Mucosa of stomach (tissue), 1 donor: ENCODE measurements around the gene ATP13A4.

ENCODE experiments used
- H3K27me3 ChIP-seq: one replicate; pipeline ENCODE4 v1.7.0; 2013; ENCODE audit warnings: mild to moderate bottlenecking, low read length; ENCODE audit not compliant: control insufficient read depth, insufficient read depth
- H3K36me3 ChIP-seq: one replicate; pipeline ENCODE4 v1.7.0; 2013; ENCODE audit warnings: low read length; ENCODE audit not compliant: control insufficient read depth, insufficient read depth
- H3K4me1 ChIP-seq: one replicate; pipeline ENCODE4 v1.7.0; 2013; ENCODE audit warnings: mild to moderate bottlenecking, low read length; ENCODE audit not compliant: control insufficient read depth, insufficient read depth
- H3K4me3 ChIP-seq: one replicate; pipeline ENCODE4 v1.7.0; 2013; ENCODE audit warnings: low read length
- H3K9ac ChIP-seq: one replicate; pipeline ENCODE4 v1.7.0; 2013; ENCODE audit warnings: mild to moderate bottlenecking, low read length, moderate library complexity
- H3K9me3 ChIP-seq: one replicate; pipeline ENCODE4 v1.7.0; 2013; ENCODE audit warnings: mild to moderate bottlenecking, low read length, moderate library complexity; ENCODE audit not compliant: control insufficient read depth
- donor health status: Pancreatic carcinoma.

ATP13A4 gene

DNA sequence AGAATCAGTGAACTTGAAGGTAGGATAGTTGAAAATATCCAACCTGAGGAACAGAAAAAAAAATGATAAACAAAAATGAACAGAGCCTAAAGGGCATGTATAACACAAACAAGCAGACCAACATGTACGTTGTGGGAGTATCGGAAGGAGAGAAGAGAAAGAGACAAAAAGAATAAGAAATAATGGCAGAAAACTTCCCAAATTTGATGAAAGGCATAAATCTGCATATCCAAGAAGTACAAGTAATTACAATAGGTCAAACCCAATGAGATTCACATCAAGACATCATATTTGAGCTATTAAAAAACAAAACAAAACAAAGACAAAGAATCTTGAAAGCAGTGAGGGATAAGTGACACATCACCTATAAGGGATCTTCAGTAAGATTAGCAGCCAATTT is 138.1 kb downstream of the ATP13A4 start:
- H3K9me3 ChIP-seq = no peaks in the 10 kb centered on the region
- H3K27me3 ChIP-seq = no peaks in the 10 kb centered on the region
- H3K9ac ChIP-seq = no peak overlapping the region
- H3K4me1 ChIP-seq = no peaks in the 10 kb centered on the region
- no peak overlapping the region for H3K4me3 ChIP-seq
- peaks cover 3% of the 10 kb centered on the region for H3K36me3 ChIP-seq

DNA sequence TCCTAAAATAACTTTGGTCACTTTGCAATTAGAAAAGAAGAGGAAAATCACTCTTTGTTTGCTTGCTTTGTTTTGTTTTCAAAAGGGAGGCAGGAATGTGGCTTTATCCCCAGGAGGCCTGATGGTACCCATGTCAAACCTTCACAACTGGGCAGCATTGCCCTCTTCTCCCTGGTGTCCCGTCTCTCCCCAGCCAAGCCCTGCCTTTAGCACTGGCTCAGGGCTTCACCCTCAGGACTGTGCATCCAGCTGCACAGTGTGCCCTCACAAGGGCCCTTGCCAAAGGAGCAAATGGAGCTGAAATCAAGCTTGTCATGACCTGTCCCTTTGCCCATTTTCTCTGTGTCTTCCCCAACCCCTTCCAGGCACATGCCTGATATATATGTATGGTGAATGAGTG is 147.0 kb downstream of the ATP13A4 start:
- no peak overlapping the region for H3K4me3 ChIP-seq
- no peaks in the 10 kb centered on the region for H3K27me3 ChIP-seq

DNA sequence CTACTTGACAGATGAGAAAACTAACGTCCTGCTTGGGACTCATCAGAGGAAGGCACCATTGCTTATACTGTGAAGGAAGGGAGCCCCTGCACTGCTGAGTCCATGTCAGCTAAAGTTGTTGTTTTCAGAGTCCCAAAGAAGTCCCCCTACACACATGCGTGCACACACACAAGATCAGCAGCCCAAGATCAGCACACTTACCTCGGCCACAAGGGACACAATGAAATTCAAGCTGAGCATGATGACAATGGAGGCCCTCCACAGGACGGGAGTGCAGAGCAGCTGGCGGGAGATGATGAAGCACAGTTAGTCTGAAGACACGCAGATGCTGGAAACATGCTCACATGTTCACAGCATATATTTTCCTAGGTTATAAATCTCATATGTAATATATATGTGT is 147.6 kb downstream of the ATP13A4 start:
- H3K36me3 ChIP-seq = peaks cover 5% of the 10 kb centered on the region
- no peaks in the 10 kb centered on the region for H3K4me1 ChIP-seq
- H3K9me3 ChIP-seq = no peaks in the 10 kb centered on the region
- H3K4me3 ChIP-seq = no peak overlapping the region
- H3K9ac ChIP-seq = no peak overlapping the region
- no peaks in the 10 kb centered on the region for H3K27me3 ChIP-seq

More for the DNA sequence above, 147.0 kb downstream of the ATP13A4 start:
- H3K9ac ChIP-seq = no peak overlapping the region
- H3K36me3 ChIP-seq = peaks cover 5% of the 10 kb centered on the region
- no peaks in the 10 kb centered on the region for H3K9me3 ChIP-seq
- no peaks in the 10 kb centered on the region for H3K4me1 ChIP-seq

DNA sequence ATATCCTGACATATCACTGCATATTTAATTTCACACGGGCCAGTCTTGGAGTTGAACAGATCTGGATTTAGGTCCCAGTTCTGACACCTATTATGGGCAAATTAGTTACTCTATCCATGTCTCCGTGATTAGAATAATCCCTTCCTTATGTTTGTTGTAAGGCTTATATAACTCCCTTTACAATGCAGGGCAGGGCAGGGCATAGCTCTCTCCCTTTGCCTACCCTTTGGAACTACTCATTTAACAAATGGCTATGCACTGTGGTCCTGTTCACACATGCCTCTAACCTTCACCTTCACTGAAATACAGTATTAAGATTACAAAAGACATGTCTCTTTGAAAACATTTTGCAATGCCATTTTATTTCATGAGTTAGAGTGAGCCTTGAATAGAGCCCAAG is 151.4 kb downstream of the ATP13A4 start:
- H3K4me3 ChIP-seq = no peak overlapping the region
- no peaks in the 10 kb centered on the region for H3K27me3 ChIP-seq
- H3K4me1 ChIP-seq = no peaks in the 10 kb centered on the region
- no peaks in the 10 kb centered on the region for H3K9me3 ChIP-seq
- H3K9ac ChIP-seq = no peak overlapping the region
- no peaks in the 10 kb centered on the region for H3K36me3 ChIP-seq

DNA sequence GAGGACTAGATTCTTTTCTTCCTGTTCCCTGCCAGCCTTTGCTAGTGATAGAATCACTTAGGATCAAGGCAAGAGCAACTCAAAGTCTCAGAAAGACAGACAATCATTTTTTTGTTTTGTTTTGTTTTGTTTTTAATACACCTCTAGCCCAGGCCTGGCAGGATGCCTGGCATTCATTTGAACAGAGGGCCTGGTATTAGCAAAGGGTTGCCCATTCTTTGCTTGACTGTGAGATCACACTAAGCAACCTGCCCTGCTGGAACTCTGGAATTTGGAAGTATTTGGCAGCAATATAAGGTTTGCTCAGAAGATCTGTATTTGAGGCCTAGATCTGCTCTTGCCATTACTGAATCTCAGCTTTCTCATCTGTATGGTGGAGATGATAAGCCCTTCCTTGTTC is 154.4 kb downstream of the ATP13A4 start:
- H3K4me1 ChIP-seq = no peaks in the 10 kb centered on the region
- no peaks in the 10 kb centered on the region for H3K36me3 ChIP-seq
- no peak overlapping the region for H3K4me3 ChIP-seq
- no peaks in the 10 kb centered on the region for H3K9me3 ChIP-seq
- no peak overlapping the region for H3K9ac ChIP-seq
- no peaks in the 10 kb centered on the region for H3K27me3 ChIP-seq

DNA sequence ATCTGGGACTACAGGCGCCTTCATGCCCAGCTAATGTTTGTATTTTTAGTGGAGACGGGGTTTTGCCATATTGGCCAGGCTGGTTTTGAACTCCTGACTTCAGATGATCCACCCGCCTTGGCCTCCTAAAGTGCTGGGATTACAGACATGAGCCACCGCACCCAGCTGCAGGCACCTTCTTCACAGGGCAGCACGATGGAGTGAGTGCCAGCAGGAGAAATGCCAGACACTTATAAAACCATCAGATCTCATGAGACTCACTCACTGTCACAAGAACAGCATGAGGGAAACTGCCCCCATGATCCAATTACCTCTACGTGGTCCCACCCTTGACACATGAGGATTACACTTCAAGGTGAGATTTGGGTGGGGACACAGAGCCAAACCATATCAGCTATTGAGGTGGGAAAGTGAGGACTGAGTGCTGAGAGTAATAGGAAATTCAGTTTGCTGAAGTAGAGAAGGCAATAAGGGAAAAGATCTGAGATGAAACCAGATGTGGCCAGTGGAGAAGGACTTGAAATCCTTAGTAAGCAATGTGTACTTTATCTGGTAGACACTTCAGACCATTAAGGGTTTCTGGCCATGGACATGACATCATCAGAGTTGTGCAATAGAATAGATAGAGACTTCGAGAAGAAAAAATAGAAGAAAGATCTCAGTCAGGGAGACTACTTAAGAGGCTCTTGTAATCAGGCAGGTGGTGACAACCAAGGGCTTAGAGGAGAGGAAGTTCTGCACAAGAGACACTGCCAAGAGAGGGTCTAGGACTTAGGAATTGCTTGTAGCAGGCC is 158.0 kb downstream of the ATP13A4 start:
- H3K27me3 ChIP-seq = no peaks in the 10 kb centered on the region
- no peak overlapping the region for H3K4me3 ChIP-seq
- no peaks in the 10 kb centered on the region for H3K9me3 ChIP-seq
- H3K9ac ChIP-seq = no peak overlapping the region
- H3K4me1 ChIP-seq = no peaks in the 10 kb centered on the region
- no peaks in the 10 kb centered on the region for H3K36me3 ChIP-seq

DNA sequence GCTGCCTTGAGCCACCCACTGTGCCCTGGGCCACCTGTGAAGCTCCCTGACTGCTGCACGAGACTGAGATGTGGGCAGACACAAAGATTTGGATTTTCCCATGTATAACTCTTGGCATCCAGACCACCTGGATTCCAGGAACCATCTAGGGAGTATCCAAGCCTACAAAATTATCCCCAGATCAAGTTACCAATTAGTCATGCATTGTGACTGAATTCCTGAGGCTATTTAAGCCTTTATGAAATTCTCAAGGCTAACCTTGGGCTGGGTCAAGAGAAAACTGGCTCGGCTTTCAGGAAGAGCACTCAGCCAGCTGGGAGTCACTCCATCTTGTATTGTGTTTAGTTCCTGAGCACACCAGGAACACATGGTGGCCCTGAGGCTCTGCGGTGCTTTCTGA is 162.8 kb downstream of the ATP13A4 start:
- H3K36me3 ChIP-seq = no peaks in the 10 kb centered on the region
- no peaks in the 10 kb centered on the region for H3K27me3 ChIP-seq
- H3K9ac ChIP-seq = no peak overlapping the region
- no peaks in the 10 kb centered on the region for H3K9me3 ChIP-seq
- H3K4me3 ChIP-seq = no peak overlapping the region
- no peaks in the 10 kb centered on the region for H3K4me1 ChIP-seq

DNA sequence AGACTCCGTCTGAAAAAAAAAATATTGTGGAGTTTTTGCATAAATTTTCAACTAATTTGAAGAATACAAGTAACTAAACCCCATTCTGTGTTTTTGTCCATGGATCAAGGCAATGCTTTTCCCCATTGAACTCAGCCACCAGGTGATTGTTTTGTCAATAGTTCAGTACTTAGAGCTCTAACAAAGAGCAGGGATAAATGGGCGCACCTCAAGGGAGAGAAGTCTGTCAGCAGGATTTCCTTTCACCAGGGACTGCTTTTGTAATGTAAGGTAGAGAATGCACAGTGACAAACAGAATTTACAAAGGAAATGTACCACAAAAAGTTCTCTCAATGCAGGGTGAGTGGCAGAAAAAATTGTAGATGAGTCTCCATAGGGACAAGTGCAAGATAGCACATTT is 165.4 kb downstream of the ATP13A4 start:
- H3K36me3 ChIP-seq = no peaks in the 10 kb centered on the region
- no peaks in the 10 kb centered on the region for H3K9me3 ChIP-seq
- no peaks in the 10 kb centered on the region for H3K4me1 ChIP-seq
- H3K9ac ChIP-seq = no peak overlapping the region
- H3K27me3 ChIP-seq = no peaks in the 10 kb centered on the region
- no peak overlapping the region for H3K4me3 ChIP-seq

DNA sequence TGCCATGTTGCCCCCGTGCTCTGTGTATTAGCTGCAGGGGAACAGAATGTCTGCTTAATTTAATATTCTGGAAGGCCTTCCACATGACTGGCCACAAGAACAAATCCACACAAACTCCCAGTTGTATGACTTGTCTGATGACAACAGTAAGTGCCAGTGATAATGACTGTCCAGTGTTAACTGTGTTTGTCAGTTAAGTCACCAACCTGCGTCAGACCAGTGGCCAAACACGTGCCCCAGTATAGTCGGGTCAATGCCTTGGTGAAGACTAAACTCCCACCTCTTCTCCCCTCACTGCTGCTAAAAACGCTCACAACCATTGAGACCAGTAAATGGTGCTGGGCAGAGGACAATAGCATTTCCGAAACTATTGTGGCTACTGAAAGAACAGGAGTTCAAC is 166.3 kb downstream of the ATP13A4 start:
- Histone ChIP-seq H3K4me1 (peaks cover 7% of the 10 kb centered on the region), H3K4me3 (no peak overlapping the region), H3K27me3 (no peaks in the 10 kb centered on the region), H3K36me3 (no peaks in the 10 kb centered on the region), H3K9ac (no peak overlapping the region), H3K9me3 (no peaks in the 10 kb centered on the region)

DNA sequence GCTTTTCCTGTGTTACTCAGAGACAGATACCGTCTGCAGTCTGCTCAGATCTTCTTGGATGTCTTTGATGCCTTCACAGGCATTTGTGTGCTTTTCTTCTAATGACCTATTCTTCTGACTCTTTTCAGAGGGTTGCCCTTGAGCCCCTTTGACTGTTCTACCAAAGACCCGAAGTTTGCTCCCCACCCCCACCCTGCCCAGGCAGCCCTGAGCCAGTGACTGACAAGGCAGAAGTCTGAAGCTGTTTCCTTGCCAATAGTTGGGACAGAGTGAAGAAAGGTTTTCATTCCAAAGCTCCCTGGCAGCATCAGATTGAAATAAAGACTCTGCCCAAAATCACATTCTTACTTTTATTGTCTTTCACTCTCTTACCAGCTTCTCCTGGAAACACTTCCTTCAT is 167.1 kb downstream of the ATP13A4 start:
- Histone ChIP-seq H3K4me1 (peaks cover 7% of the 10 kb centered on the region), H3K27me3 (no peaks in the 10 kb centered on the region), H3K9ac (no peak overlapping the region), H3K36me3 (no peaks in the 10 kb centered on the region), H3K9me3 (no peaks in the 10 kb centered on the region), H3K4me3 (no peak overlapping the region)

DNA sequence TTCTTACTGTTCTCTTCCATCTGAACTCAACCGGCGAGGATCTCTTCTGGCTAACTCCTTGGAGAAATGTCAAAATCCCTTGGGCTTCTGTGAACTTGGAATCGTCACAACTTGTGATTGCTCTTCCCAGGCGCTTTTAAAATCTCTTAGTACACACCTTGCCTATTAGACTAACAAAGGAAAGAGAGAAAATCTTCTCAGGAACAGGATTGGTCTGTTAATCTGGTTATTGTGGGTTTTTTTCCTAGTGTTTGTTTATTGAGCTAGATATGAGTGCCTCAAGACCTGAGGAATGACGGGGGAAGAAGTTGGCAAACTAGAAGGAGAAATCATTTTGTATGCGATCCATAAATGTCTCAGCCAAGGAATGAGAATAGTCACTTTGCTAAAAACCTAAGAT is 176.0 kb downstream of the ATP13A4 start, which contains the start of gene ATP13A5:
Gene ATP13A5 (minus strand): TSS at position 48 of the 400 bp plus-strand sequence. CDS start 28 bp downstream, at position 20.
- H3K36me3 ChIP-seq = no peaks in the 10 kb centered on the region
- H3K4me3 ChIP-seq = no peak within 1 kb of the TSS
- no peaks in the 10 kb centered on the region for H3K9me3 ChIP-seq
- H3K27me3 ChIP-seq = no peaks in the 10 kb centered on the region
- H3K4me1 ChIP-seq = peaks cover 1% of the 10 kb centered on the region
- no peak within 1 kb of the TSS for H3K9ac ChIP-seq

DNA sequence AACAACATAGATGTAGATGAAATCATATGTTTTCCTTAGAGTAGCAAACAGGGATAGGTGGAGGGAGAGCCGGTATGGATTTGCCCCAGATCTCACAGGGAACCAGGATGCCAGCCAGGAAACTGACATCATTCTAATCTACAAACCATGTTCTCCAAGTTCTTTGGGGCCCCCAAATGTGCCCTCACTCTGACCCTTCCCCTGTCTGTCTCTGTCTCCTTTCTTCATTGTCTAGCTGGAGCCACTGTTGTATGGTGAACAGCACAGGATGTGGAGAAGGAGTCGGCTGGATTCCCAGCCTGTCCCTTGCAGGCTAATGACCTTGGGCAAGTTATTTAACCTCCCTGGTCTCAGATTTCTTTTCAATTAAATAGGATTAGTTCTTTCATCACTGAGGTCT is 177.1 kb downstream of the ATP13A4 start:
- H3K4me1 ChIP-seq = no peaks in the 10 kb centered on the region
- H3K4me3 ChIP-seq = no peak overlapping the region
- no peaks in the 10 kb centered on the region for H3K27me3 ChIP-seq
- no peaks in the 10 kb centered on the region for H3K9me3 ChIP-seq
- no peak overlapping the region for H3K9ac ChIP-seq
- no peaks in the 10 kb centered on the region for H3K36me3 ChIP-seq

DNA sequence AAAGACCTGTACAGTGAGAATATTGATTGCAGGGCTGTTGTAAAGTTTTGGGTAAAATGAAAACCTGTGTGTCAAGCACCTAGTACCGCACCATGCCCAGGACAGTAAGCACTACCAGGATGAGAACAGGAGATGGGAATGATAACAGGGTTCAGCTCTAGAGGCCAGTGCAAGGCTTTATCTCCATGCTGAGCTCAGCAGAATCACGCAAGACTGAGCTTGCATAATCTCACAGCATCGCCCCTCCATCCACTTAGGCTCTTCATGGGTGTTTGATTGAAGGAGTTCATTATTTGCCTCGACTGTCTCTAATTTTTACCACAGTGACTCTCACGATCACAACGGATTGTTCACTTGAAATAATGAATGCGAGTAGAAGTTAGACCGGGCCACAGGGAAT is 179.1 kb downstream of the ATP13A4 start:
- H3K9me3 ChIP-seq = no peaks in the 10 kb centered on the region
- H3K4me3 ChIP-seq = no peak overlapping the region
- no peak overlapping the region for H3K9ac ChIP-seq
- H3K36me3 ChIP-seq = no peaks in the 10 kb centered on the region
- H3K4me1 ChIP-seq = no peaks in the 10 kb centered on the region
- no peaks in the 10 kb centered on the region for H3K27me3 ChIP-seq
